HUES48 (cell line): ENCODE data around the gene CNOT10.
"Not testable (repeated sequence)": the region's sequence is repeated elsewhere in the genome, so short reads cannot be mapped to it uniquely, and the experiment has no call there.

Experiments
- H3K27ac ChIP-seq: one replicate; pipeline ENCODE4 v1.7.0; 2013; ENCODE audit warnings: low read depth, low read length, inconsistent platforms
- H3K27me3 ChIP-seq: 2 replicates; pipeline ENCODE4 v1.6.1; 2013; ENCODE audit warnings: mild to moderate bottlenecking, low read length; ENCODE audit not compliant: control insufficient read depth, insufficient read depth
- H3K36me3 ChIP-seq: 2 replicates; pipeline ENCODE4 v1.6.1; 2013; ENCODE audit warnings: low read length; ENCODE audit not compliant: control insufficient read depth, insufficient read depth
- H3K4me1 ChIP-seq: 2 replicates; pipeline ENCODE4 v1.6.1; 2013; ENCODE audit warnings: mild to moderate bottlenecking, low read length; ENCODE audit not compliant: control insufficient read depth, insufficient read depth
- H3K4me3 ChIP-seq: 2 replicates; pipeline ENCODE4 v1.5.1; 2013; ENCODE audit warnings: mild to moderate bottlenecking, low read depth, low read length
- H3K9ac ChIP-seq: 2 replicates; pipeline ENCODE4 v1.6.1; 2013; ENCODE audit warnings: mild to moderate bottlenecking, low read depth, low read length, moderate library complexity
- H3K9me3 ChIP-seq: 2 replicates; pipeline ENCODE4 v1.6.1; 2013; ENCODE audit warnings: low read length; ENCODE audit not compliant: control insufficient read depth, insufficient read depth

CNOT10 gene

GRCh38 chr3:32791833-32792232, 106.8 kb downstream of the CNOT10 start:
- Histone ChIP-seq H3K27ac (peak overlapping the region; percentile 20), H3K36me3 (0 out of 2 replicates have a peak, but pooled peaks cover 7% of the 10 kb centered on the region), H3K27me3 (no peaks in the 10 kb centered on the region), H3K4me3 (no peak overlapping the region), H3K4me1 (no peaks in the 10 kb centered on the region; the same call in 1 of the 2 replicates), H3K9ac (no peak overlapping the region), H3K9me3 (no peaks in the 10 kb centered on the region)

DNA sequence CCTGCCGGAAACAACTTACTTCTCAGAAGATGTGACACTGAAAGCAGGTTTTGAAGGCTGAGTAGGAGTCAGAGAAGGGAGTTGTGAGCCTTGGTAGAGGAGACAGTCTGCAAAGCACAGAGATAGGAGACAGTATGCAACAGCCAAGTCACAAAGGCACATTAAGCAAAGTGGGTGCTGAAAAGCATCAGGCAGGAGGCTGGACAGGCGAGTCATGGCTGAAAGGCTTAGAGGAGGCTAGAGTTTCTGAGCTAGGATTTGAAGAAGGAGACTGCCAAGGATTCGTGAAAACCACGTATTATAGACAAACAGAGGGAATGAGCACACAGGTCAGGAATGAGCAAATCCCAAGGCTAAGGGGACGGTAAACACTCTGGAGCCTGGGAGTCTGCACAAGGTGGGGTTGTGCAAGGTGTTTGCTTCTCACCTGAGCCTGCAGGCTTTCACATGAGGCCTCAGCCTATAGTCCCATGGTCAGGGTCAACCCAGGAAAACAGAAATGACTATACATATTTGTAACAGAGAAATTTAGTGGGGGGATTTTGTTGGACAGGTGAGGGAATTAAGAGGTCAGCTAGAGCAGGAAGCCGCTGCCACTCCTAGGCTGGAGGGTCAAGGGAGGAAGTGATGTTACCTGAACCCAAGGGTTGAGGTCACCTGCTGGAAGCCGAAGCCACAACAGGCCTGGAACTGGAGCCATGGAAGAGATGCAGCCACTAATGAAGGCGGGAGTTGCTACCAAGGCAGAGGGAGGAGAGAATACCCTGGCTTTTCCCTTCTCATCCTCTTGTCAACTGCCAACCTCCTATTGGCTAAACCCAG, 109.7 kb downstream of the CNOT10 start:
- H3K27ac ChIP-seq = peak overlapping the region; percentile 73
- no peaks in the 10 kb centered on the region for H3K36me3 ChIP-seq
- peaks cover under 1% of the 10 kb centered on the region; the same call in 1 of the 2 replicates for H3K4me1 ChIP-seq
- no peak overlapping the region for H3K9ac ChIP-seq
- no peaks in the 10 kb centered on the region for H3K9me3 ChIP-seq
- no peak overlapping the region for H3K4me3 ChIP-seq
- no peaks in the 10 kb centered on the region for H3K27me3 ChIP-seq

- not testable (repeated sequence) for H3K36me3 ChIP-seq, H3K9me3 ChIP-seq, H3K4me1 ChIP-seq, H3K4me3 ChIP-seq, H3K27ac ChIP-seq, H3K27me3 ChIP-seq, H3K9ac ChIP-seq
These were observed 111.5 kb downstream of the CNOT10 start for GRCh38 chr3:32796384-32796950.

DNA sequence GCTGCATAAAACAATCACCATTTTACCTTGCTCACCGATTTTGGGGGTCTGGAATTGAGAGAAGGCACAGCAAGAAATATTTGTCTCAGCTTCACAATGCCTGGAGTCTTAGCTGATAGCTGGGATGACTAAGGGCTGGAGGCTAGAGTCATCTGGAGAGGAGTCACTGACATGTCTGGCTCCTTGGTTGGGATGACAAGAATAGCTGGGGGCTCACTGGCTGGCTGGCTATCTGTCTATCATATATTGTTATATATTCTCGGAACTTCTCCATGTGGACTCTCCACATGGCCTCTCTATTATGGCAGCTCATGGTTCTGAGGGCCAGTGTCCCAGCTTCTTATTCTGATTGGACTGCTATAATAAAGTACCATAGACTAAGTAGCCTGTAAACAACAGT, 112.8 kb downstream of the CNOT10 start:
- Histone ChIP-seq H3K9ac (no peak overlapping the region), H3K27me3 (no peaks in the 10 kb centered on the region), H3K27ac (no peak overlapping the region), H3K36me3 (no peaks in the 10 kb centered on the region), H3K9me3 (no peaks in the 10 kb centered on the region), H3K4me1 (peaks cover 9% of the 10 kb centered on the region), H3K4me3 (no peak overlapping the region)

GRCh38 chr3:32801440-32801839, 116.5 kb downstream of the CNOT10 start:
- not testable (repeated sequence) for H3K36me3 ChIP-seq, H3K9ac ChIP-seq, H3K9me3 ChIP-seq, H3K27me3 ChIP-seq, H3K27ac ChIP-seq, H3K4me1 ChIP-seq, H3K4me3 ChIP-seq

- Histone ChIP-seq H3K9me3 (no peaks in the 10 kb centered on the region), H3K27ac (peak overlapping the region; percentile 61), H3K9ac (no peak overlapping the region), H3K4me1 (peaks cover 32% of the 10 kb centered on the region), H3K4me3 (no peak overlapping the region), H3K27me3 (no peaks in the 10 kb centered on the region), H3K36me3 (peaks cover 3% of the 10 kb centered on the region; the same call in 1 of the 2 replicates)
These were observed 128.2 kb downstream of the CNOT10 start for GRCh38 chr3:32813180-32813579.

GRCh38 chr3:32814361-32814760, 129.4 kb downstream of the CNOT10 start:
- H3K4me1 ChIP-seq = peaks cover 32% of the 10 kb centered on the region
- H3K27me3 ChIP-seq = no peaks in the 10 kb centered on the region
- no peak overlapping the region for H3K9ac ChIP-seq
- H3K9me3 ChIP-seq = no peaks in the 10 kb centered on the region
- peaks cover 13% of the 10 kb centered on the region for H3K36me3 ChIP-seq
- peak overlapping the region; percentile 71 for H3K4me3 ChIP-seq
- H3K27ac ChIP-seq = peak overlapping the region; percentile 100

GRCh38 chr3:32815841-32816438, 131.0 kb downstream of the CNOT10 start:
- peaks cover 32% of the 10 kb centered on the region for H3K4me1 ChIP-seq
- H3K9me3 ChIP-seq = no peaks in the 10 kb centered on the region
- H3K27ac ChIP-seq = peak overlapping the region; percentile 100
- peak overlapping the region; percentile 64 for H3K9ac ChIP-seq
- H3K36me3 ChIP-seq = peaks cover 28% of the 10 kb centered on the region
- H3K27me3 ChIP-seq = no peaks in the 10 kb centered on the region
- peak overlapping the region; percentile 71 for H3K4me3 ChIP-seq

DNA sequence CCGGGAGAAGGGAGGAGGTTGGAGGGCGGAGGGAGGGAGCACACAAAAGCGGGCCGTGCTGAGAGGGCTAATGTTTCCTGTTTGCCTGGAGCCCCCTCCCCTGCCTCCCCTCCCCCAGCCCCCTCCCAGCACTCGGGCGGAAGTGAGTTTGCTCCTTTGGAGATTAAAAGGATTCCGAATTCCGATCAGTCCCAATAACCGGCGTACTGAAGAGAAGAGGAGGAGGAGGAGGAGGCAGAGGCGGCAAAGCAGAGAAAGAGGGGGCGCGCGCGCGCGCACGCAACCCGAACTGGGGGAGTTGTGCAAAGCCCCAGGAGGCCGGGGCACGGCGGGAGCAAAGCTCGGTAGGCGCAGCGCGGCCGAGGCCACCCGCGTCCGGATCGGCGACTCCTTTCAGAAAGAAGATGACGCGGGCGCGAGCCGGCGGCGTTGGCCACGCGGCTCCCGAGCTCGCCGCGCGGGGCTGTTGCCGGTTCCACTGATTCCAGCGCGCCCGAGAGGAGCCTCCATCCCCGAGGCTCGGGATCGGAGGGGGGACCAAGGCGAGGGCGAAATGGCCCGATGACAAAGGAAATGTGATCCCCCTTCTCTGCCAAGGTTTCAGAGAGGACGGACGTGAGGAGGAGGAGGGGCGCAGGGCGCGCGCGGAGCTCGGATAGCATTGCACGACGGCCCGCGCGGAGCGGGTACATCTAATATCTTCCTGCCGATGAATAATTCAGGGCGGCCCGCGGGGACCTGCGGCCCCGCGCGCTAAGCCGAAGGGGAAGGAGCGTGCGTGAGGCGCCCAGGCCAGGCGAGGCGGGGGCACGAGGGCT, 131.7 kb downstream of the CNOT10 start:
- Histone ChIP-seq H3K4me3 (peak overlapping the region; percentile 91), H3K27me3 (no peaks in the 10 kb centered on the region), H3K4me1 (peaks cover 32% of the 10 kb centered on the region), H3K36me3 (peaks cover 35% of the 10 kb centered on the region), H3K27ac (peak overlapping the region; percentile 100), H3K9ac (peak overlapping the region; percentile 97), H3K9me3 (no peaks in the 10 kb centered on the region)

- H3K27me3 ChIP-seq = no peaks in the 10 kb centered on the region
- H3K27ac ChIP-seq = peak overlapping the region; percentile 100
- peaks cover 40% of the 10 kb centered on the region for H3K36me3 ChIP-seq
- peaks cover 32% of the 10 kb centered on the region for H3K4me1 ChIP-seq
- peak overlapping the region; percentile 91 for H3K4me3 ChIP-seq
- H3K9me3 ChIP-seq = no peaks in the 10 kb centered on the region
- H3K9ac ChIP-seq = peak overlapping the region; percentile 97
These were observed 132.2 kb downstream of the CNOT10 start for GRCh38 chr3:32817257-32817557.
